ENCODE results near the gene IQSEC1.

- TF ChIP-seq, protein P1, sequence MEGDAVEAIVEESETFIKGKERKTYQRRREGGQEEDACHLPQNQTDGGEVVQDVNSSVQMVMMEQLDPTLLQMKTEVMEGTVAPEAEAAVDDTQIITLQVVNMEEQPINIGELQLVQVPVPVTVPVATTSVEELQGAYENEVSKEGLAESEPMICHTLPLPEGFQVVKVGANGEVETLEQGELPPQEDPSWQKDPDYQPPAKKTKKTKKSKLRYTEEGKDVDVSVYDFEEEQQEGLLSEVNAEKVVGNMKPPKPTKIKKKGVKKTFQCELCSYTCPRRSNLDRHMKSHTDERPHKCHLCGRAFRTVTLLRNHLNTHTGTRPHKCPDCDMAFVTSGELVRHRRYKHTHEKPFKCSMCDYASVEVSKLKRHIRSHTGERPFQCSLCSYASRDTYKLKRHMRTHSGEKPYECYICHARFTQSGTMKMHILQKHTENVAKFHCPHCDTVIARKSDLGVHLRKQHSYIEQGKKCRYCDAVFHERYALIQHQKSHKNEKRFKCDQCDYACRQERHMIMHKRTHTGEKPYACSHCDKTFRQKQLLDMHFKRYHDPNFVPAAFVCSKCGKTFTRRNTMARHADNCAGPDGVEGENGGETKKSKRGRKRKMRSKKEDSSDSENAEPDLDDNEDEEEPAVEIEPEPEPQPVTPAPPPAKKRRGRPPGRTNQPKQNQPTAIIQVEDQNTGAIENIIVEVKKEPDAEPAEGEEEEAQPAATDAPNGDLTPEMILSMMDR (IDR thresholded peaks at IDR 0.05), result no peak
- TF ChIP-seq EZH2 (IDR thresholded peaks at IDR 0.05; ENCODE audit: borderline replicate concordance, insufficient read depth, low read depth, low read length, poor library complexity, severe bottlenecking), result no peak
Observed at GRCh38 chr3:12992629-12993516, 80.4 kb downstream of the IQSEC1 start.
